Panc1 (cell line): Measurements from ENCODE around the gene KIR3DL3. TPM values are rescaled to one million over a fixed set of nuclear protein-coding genes. Genes with fewer than 3 reads are reported as not detected.
"Not testable (repeated sequence)": the region's sequence is repeated elsewhere in the genome, so short reads cannot be mapped to it uniquely, and the experiment has no call there.

Experiments used
- ATAC-seq: fragments of 200-7000 bp; cut with Tn5 transposase; 2 replicates; pipeline ENCODE4 v1.9.1; 2020; ENCODE audit warnings: mild to moderate bottlenecking, moderate library complexity
- BruUV-seq: library from RNA; stranded (reverse); fragments of 400-500 nt; replicated peaks from 2 replicates; lab custom pipeline; 2021; lab: Mats Ljungman, UMichigan
- CTCF ChIA-PET: fragments of 300-600 bp; sonication (Branson Sonifier 250); formaldehyde crosslinking; loops from one replicate; lab custom pipeline; 2022; ENCODE audit warnings: antibody characterized with exemption; lab: Charles Lee
- POLR2A ChIA-PET: fragments of 300-600 bp; sonication (Branson Sonifier 250); formaldehyde crosslinking; loops from one replicate; lab custom pipeline; 2022; ENCODE audit warnings: antibody characterized with exemption; lab: Charles Lee
- DNase-seq: peaks from one replicate; pipeline ENCODE4 v3.0.0-alpha.2; 2010; ENCODE audit warnings: low read depth, low spot score
- H3K27ac ChIP-seq: 2 replicates; pipeline ENCODE4 v1.5.1; 2011; ENCODE audit warnings: mild to moderate bottlenecking, low read length, inconsistent platforms
- H3K27me3 ChIP-seq: fragments of 200-500 bp; sonication (Bioruptor generic); 2 replicates; pipeline ENCODE4 v1.6.0; 2014; ENCODE audit warnings: low read length, inconsistent platforms; ENCODE audit not compliant: control insufficient read depth, insufficient read depth
- H3K36me3 ChIP-seq: fragments of 200-500 bp; sonication (Bioruptor generic); 2 replicates; pipeline ENCODE4 v1.5.1; 2014; ENCODE audit warnings: inconsistent platforms, mild to moderate bottlenecking, low read length, moderate library complexity; ENCODE audit not compliant: control insufficient read depth, insufficient read depth
- H3K4me1 ChIP-seq: 2 replicates; pipeline ENCODE4 v1.5.1; 2011; ENCODE audit warnings: inconsistent platforms, mild to moderate bottlenecking, low read length, moderate library complexity; ENCODE audit not compliant: control insufficient read depth, insufficient read depth
- H3K4me3 ChIP-seq, 2 experiments: 2 replicates each; pipeline ENCODE4 v1.5.1; 2011 to 2012; ENCODE audit warnings: low read depth in 2 of 2, low read length in 2 of 2, mild to moderate bottlenecking in 2 of 2, inconsistent platforms in 1 of 2, moderate library complexity in 1 of 2
- H3K9me3 ChIP-seq: fragments of 200-500 bp; sonication (Bioruptor generic); 2 replicates; pipeline ENCODE4 v1.5.1; 2014; ENCODE audit warnings: low read depth, mild to moderate bottlenecking, inconsistent platforms, low read length, moderate library complexity; ENCODE audit not compliant: control insufficient read depth, insufficient read depth
- POLR2AphosphoS5 ChIP-seq: IDR thresholded peaks from 2 replicates; pipeline ENCODE4 v1.6.1; 2012; ENCODE audit warnings: mild to moderate bottlenecking, low read depth, low read length, moderate library complexity
- SIN3A ChIP-seq: IDR thresholded peaks from 2 replicates; pipeline ENCODE4 v1.6.1; 2012; ENCODE audit warnings: low read depth, mild to moderate bottlenecking, low read length, moderate library complexity, borderline replicate concordance; ENCODE audit not compliant: insufficient read depth
- TCF7L2 ChIP-seq: IDR thresholded peaks from 2 replicates; pipeline ENCODE4 v1.6.1; 2011; ENCODE audit warnings: mild to moderate bottlenecking, low read depth, low read length, inconsistent platforms
- in situ Hi-C: cut with HindIII; loops from 2 replicates; pipeline ENCODE4 v1.10.0; 2016; ENCODE audit warnings: low sequenced_read_pairs, low pct_unique_long_range_greater_than_20kb
- intact Hi-C: fragments of 100-400 bp; cut with micrococcal nuclease; formaldehyde crosslinking; loops from one replicate; pipeline ENCODE4 v1.10.0; 2022; ENCODE audit not compliant: unreplicated experiment
- total RNA-seq: library from RNA; stranded (reverse); gene quantifications from one replicate; pipeline ENCODE4 v1.2.1, GENCODE V29; 2021; ENCODE audit not compliant: unreplicated experiment
- TF ChIP-seq, protein P1 (sequence below), 2 experiments: IDR thresholded peaks; 2 replicates each; pipeline ENCODE4 v1.6.1; 2011 to 2012; ENCODE audit warnings: low read depth in 2 of 2, control low read depth in 1 of 2, low read length in 1 of 2, mild to moderate bottlenecking in 1 of 2, moderate library complexity in 1 of 2; ENCODE audit not compliant: insufficient read depth in 1 of 2
- TF ChIP-seq, protein P2 (sequence below): fragments of 450-650 bp; IDR thresholded peaks from 2 replicates; pipeline ENCODE4 v1.5.1; 2017; ENCODE audit warnings: mild to moderate bottlenecking

The KIR3DL3 gene
- total RNA-seq, 1 experiment from 2014 or later = not detected

DNA sequence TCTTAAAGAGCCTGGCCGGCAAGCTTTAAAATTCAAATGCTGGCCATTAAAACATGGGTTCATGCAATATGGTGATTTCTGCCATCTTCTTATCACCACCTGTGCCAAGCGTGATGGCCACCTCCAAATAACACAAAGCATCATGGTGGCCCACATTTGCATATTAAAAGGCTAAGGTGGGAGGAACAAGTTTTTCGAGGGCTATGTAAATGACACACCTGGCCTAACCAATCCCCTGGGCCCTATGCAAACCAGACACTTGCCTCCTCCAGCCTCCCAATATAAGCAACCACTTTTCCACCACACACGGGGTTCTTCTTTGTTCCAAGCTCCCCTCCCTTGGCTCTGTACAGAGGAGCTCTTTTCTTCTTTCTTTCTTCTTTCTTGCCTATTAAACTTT, 47.0 kb upstream of the KIR3DL3 start:
- no peak for TF ChIP-seq SIN3A
- TF ChIP-seq, protein P1, sequence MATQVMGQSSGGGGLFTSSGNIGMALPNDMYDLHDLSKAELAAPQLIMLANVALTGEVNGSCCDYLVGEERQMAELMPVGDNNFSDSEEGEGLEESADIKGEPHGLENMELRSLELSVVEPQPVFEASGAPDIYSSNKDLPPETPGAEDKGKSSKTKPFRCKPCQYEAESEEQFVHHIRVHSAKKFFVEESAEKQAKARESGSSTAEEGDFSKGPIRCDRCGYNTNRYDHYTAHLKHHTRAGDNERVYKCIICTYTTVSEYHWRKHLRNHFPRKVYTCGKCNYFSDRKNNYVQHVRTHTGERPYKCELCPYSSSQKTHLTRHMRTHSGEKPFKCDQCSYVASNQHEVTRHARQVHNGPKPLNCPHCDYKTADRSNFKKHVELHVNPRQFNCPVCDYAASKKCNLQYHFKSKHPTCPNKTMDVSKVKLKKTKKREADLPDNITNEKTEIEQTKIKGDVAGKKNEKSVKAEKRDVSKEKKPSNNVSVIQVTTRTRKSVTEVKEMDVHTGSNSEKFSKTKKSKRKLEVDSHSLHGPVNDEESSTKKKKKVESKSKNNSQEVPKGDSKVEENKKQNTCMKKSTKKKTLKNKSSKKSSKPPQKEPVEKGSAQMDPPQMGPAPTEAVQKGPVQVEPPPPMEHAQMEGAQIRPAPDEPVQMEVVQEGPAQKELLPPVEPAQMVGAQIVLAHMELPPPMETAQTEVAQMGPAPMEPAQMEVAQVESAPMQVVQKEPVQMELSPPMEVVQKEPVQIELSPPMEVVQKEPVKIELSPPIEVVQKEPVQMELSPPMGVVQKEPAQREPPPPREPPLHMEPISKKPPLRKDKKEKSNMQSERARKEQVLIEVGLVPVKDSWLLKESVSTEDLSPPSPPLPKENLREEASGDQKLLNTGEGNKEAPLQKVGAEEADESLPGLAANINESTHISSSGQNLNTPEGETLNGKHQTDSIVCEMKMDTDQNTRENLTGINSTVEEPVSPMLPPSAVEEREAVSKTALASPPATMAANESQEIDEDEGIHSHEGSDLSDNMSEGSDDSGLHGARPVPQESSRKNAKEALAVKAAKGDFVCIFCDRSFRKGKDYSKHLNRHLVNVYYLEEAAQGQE (IDR thresholded peaks at IDR 0.05; ENCODE audit: insufficient read depth in 1 of 2, low read depth in 2 of 2, low read length in 1 of 2) = no peak
- TF ChIP-seq, protein P2, sequence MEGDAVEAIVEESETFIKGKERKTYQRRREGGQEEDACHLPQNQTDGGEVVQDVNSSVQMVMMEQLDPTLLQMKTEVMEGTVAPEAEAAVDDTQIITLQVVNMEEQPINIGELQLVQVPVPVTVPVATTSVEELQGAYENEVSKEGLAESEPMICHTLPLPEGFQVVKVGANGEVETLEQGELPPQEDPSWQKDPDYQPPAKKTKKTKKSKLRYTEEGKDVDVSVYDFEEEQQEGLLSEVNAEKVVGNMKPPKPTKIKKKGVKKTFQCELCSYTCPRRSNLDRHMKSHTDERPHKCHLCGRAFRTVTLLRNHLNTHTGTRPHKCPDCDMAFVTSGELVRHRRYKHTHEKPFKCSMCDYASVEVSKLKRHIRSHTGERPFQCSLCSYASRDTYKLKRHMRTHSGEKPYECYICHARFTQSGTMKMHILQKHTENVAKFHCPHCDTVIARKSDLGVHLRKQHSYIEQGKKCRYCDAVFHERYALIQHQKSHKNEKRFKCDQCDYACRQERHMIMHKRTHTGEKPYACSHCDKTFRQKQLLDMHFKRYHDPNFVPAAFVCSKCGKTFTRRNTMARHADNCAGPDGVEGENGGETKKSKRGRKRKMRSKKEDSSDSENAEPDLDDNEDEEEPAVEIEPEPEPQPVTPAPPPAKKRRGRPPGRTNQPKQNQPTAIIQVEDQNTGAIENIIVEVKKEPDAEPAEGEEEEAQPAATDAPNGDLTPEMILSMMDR = no peak
- TF ChIP-seq POLR2AphosphoS5 = no peak
- TF ChIP-seq TCF7L2 = no peak
- BruUV-seq = no TSS peak
- CTCF ChIA-PET = interaction anchor here (0.7 kb wide), 1 partner anchor 200 kb away, joined by 9 read pairs; no protein-coding TSS in a partner anchor
- intact Hi-C loops (loop anchor here (5.0 kb wide), 1 partner anchor 195 kb away; no protein-coding TSS in a partner anchor), in situ Hi-C loops (loop anchor here (10.0 kb wide), 1 partner anchor 102 kb away; the partner anchor contains the start of gene LILRA2)
- H3K4me3 ChIP-seq = no peak overlapping the region
- ATAC-seq (no peak), DNase-seq (no peak)
- H3K9me3 ChIP-seq = no peaks in the 10 kb centered on the region
- H3K27me3 ChIP-seq = peaks cover 9% of the 10 kb centered on the region
- no peaks in the 10 kb centered on the region for H3K36me3 ChIP-seq
- H3K27ac ChIP-seq = no peak overlapping the region
- POLR2A ChIA-PET = no interaction called here
- H3K4me1 ChIP-seq = no peaks in the 10 kb centered on the region

DNA sequence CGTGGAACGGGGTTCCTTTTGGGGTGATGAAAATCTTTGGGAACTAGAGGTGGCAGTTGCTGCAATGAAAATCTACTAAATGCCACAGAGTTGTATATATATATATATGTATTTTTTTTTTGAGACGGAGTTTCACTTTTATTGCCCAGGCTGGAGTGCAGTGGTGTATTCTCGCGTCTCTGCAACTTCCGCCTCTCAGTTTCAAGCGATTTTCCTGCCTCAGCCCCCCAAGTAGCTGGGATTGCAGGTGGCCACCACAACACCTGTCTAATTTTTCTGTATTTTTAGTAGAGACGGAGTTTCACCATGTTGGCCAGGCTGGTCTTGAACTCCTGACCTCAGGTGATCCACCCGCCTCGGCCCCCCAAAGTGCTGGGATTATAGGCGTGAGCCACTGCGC, 42.6 kb upstream of the KIR3DL3 start:
- H3K4me1 ChIP-seq, H3K27ac ChIP-seq, H3K9me3 ChIP-seq, H3K4me3 ChIP-seq, BruUV-seq, in situ Hi-C loops, ATAC-seq, CTCF ChIA-PET, POLR2A ChIA-PET, intact Hi-C loops, H3K36me3 ChIP-seq, DNase-seq: not testable (repeated sequence)
- H3K27me3 ChIP-seq = peaks cover 18% of the 10 kb centered on the region

DNA sequence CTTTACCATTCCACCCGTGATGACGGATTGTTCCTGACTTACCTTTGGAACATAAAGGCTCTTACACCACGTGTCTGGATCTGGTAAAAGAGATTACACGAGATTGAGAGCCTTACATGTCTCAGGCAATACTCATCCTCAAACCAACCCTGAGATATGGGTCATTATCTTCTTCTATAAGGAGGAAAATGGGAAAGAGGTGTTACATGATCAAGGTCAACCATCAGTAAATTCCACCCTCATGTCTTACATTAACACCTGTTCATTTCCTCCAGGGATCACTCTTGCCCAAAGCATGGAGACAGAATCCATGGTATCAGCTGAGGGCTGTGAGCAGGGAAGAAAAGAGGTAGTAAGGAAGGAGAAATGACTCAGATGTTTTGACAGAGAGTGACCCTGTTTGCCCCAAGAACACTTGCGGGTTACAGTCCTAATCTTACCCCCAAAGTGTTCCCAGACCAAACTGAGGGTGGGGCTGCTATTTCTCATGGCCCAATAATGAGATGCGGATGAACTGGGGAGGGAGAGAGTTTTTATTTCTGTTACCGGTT, 41.9 kb upstream of the KIR3DL3 start:
- ATAC-seq = no peak
- TF ChIP-seq TCF7L2 (no peak), SIN3A (no peak), POLR2AphosphoS5 (no peak)
- TF ChIP-seq, protein P2 = no peak
- TF ChIP-seq, protein P1 (IDR thresholded peaks at IDR 0.05; ENCODE audit: insufficient read depth in 1 of 2, low read depth in 2 of 2, low read length in 1 of 2) = no peak
- ChIA-PET CTCF (interaction anchor here (0.7 to 1.5 kb wide), 2 partner anchors 8 to 46 kb away, joined by 3 to 6 read pairs; no protein-coding TSS in a partner anchor), POLR2A (no interaction called here)
- in situ Hi-C loops (no loop called here), intact Hi-C loops (no loop called here)
- H3K27ac ChIP-seq = no peak overlapping the region
- H3K4me1 ChIP-seq = no peaks in the 10 kb centered on the region
- DNase-seq = no peak
- no peaks in the 10 kb centered on the region for H3K36me3 ChIP-seq
- H3K4me3 ChIP-seq = no peak overlapping the region
- H3K27me3 ChIP-seq = peaks cover 25% of the 10 kb centered on the region
- BruUV-seq = no TSS peak
- no peaks in the 10 kb centered on the region for H3K9me3 ChIP-seq
